Embryonic facial prominence (tissue), 1 donor: ENCODE results near the gene TAPBPL.
A peak's percentile ranks its signal among the peaks of the same experiment; 100 is the strongest.
"Not testable (repeated sequence)": the region's sequence is repeated elsewhere in the genome, so short reads cannot be mapped to it uniquely, and the experiment has no call there.

ENCODE experiments used
- DNase-seq: peaks from one replicate; pipeline ENCODE4 v3.0.0-alpha.2; 2016; ENCODE audit errors: extremely low spot score

Gene TAPBPL

GRCh38 chr12:6462234-6462995, 10.6 kb downstream of the TAPBPL start:
- no peak for DNase-seq

GRCh38 chr12:6463216-6463615, 11.4 kb downstream of the TAPBPL start:
- no peak for DNase-seq

DNA sequence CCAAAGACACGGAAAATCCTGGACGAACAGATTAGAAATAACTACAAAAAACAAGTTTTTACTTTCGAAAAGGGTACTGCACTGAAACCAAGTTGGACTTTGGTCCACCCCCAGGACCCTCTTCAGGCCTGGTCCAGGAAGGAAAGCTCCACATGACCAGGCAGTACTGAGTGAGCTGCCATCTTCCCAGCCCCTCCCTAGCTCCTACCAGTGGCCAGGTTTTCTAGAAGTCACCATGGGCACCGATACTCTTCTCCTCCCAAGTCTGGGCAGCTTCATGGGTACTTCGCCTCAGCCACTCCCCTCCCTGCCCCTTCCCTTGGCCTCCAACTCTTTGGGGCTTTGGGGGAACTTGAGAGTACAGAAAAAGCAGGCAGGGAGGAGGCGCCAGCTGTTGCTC, 12.0 kb downstream of the TAPBPL start:
- DNase-seq, result no peak

DNA sequence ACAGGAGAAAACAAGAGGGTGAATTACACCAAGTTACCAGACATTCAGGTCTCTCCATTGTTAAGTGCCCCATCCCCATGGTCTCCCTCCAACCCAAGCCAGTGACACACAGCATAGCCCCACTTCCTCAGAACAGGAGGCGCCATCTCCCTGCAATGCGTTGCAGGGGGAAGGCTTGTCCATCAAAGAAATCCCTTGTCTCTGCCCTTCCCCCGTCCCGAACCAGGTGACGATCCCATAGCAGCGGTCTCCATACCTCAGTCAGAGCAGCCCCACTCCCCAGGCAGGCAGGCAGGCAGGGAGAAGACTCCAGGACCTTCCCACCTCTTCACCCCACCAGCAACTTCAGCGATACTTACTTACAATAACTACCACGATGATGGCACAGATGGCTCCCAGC, 12.7 kb downstream of the TAPBPL start:
- no peak for DNase-seq

GRCh38 chr12:6465467-6466183, 13.8 kb downstream of the TAPBPL start:
- DNase-seq, result no peak

DNA sequence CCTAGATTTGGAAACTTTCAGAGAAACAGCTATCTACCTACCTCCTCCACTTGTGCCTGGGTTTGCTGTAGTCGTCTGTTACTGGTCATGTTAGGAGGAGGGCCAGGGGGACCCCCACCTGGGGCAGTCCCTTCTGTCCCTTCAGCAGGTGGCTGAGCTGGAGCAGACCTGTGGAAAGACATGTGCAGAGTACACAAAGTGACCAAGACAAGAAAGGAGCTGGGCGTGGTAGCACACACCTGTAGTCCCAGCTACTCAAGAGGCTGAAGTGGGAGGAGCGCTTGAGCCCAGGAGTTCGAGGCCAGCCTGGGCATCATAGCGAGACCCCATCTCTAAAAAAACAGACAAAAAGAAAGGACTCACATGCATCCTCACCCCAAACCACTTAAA, 14.3 kb downstream of the TAPBPL start:
- no peak for DNase-seq

- not testable (repeated sequence) for DNase-seq
These were observed 14.9 kb downstream of the TAPBPL start for GRCh38 chr12:6466751-6467150.

- DNase-seq, result not testable (repeated sequence)
These were observed 15.9 kb downstream of the TAPBPL start for GRCh38 chr12:6467571-6468282.

DNA sequence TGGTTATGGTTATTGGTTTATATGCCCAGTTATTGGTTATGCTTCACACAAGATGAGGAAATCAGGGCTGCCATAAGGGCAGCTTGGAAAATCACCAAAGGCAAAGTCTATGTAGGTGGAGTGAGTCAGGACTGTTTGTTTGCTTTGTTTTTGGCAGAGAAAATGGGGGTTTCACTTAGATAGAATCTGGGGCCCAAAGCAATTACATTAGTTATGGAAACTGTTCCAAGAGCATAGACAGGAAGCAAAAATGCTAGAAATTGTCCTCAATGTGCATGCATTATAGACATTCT, 16.4 kb downstream of the TAPBPL start:
- DNase-seq, result no peak

DNA sequence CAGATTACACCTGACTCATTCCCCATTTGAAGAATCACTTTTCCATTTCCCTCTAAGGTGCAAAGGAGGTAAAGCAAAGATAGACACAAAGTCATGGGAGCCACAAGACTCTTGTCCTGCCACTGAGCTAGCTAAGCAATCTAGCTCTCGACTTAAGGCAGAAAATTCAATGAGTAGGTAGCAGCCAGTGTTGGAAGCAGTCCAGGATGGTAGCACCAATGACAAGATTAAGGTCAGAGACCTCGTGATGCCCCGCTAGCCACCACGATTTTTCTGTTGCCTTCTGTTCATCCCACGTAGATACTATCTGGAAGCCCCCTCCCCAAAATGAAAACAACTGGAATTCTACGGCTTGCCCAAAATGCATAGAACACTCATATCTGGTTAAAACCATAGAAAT, 17.2 kb downstream of the TAPBPL start:
- no peak for DNase-seq

DNA sequence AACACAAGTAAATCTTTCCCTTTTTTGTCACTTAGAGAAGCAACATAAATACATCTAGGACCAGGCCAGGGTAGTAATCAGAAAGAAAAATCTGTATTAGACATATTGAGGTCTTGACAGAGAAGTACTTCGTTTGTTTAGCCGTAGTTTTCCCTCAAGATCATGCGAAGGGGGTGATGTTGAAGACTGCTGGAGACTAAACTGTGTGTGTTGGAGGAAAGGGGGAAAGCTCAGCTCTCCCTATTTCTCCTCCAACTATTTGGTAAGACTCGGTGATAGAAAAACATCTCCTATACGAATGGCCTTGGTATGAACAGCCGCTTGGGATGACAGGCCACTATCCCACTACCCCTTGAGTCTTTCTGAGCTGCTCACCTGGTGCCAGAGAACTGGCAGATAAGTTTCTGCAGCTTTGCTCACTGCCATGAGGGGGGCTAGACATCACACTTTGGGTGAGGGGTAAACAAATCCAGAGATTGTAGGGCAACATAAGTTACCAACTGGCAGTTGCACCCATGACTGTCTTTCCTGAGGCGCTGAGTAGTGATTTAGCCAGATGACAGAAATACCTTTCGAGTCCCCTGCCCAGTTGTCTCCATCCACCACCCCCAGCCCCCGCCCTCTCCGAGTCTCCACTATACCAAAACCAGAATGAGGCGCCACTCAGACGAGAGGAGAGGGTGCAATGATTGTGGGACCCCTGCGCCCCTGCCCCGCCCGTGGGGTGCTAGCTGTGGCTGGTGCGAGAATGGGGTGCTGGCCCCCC, 17.9 kb downstream of the TAPBPL start:
- DNase-seq, result no peak

DNA sequence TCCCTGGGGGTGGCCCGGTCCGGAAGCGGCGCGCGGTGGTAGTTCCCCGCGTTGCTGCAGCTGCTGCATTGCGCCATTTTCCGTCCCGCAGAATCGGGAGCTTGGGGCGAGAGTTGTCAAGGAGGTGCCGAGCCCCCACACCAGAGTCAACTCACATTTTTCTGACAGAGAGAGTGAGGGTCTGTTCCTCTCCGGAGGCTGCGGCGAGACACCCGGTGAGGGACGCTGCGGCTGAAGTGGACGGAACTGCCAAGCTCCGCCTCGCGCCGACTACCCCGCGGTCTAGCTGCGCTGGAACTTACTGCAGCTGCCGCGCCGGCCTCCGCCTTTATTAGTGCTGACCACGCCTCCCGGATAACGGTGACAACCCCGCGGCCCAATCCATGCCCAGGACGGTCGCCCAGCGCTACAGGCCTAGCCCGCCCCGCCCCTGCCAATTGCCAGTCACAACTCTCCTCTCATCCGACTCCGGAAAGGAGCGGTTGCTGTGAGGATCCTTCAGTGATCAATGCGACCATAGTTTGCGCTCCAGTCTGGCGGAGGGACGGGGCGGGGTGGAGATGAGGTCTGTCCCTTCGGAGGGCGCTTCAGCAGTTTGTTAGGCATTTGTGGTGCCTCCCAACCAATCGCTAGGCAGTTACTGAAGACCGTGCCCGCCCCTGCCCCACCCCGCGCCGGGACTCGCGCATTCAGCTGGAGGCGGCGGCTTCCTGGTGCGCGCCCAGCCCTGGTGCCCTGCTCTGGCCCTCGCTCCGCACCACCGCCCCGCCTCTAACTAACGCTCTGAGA, 18.7 kb downstream of the TAPBPL start, which contains the start of gene VAMP1:
Gene VAMP1, minus strand, starts transcription at position 303 of the 789 bp plus-strand sequence. Its CDS starts 146 bp downstream, at position 157.
- DNase-seq, result peak; percentile 92

- DNase-seq, result no peak
These were observed 20.1 kb downstream of the TAPBPL start for GRCh38 chr12:6471989-6472360.

DNA sequence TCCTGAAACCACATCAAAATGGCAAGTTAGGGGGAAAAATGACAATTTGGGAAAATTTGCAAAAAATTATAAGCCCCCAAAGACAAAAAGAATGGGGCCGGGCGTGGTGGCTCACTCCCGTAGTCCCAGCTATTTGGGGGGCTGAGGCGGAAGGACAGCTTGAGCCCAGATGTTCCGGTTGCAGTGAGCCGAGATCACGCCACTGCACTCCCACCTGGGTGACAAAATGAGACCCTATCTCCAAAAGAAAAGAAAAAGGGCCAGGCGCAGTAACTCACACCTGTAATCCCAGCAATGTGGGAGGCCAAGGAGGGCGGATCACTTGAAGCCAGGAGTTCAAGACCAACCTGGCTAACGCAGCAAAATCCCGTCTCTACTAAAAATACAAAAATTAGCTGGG, 20.6 kb downstream of the TAPBPL start:
- no peak for DNase-seq

GRCh38 chr12:6475233-6475975, 23.6 kb downstream of the TAPBPL start:
- DNase-seq, result not testable (repeated sequence)

- DNase-seq, result no peak
These were observed 24.6 kb downstream of the TAPBPL start for GRCh38 chr12:6476489-6476888.

GRCh38 chr12:6477601-6478377, 25.9 kb downstream of the TAPBPL start:
- not testable (repeated sequence) for DNase-seq

GRCh38 chr12:6478416-6478815, 26.6 kb downstream of the TAPBPL start:
- DNase-seq, result no peak

- no peak for DNase-seq
These were observed 36.4 kb downstream of the TAPBPL start for GRCh38 chr12:6488240-6488639.

GRCh38 chr12:6489449-6489848, 37.6 kb downstream of the TAPBPL start:
- no peak for DNase-seq
